Keratinocyte (primary cell): Measurements from ENCODE around the gene LAMC3. TPM values are rescaled to one million over a fixed set of nuclear protein-coding genes. Genes with fewer than 3 reads are reported as not detected.

Experiments
- DNase-seq: peaks from one replicate; pipeline ENCODE4 v3.0.0-alpha.2; 2011; ENCODE audit warnings: low read depth, missing footprints, low spot score
- FAIRE-seq: peaks from 2 replicates; lab custom pipeline; 2011; peaks lifted over from hg19 to GRCh38; lab: Jason Lieb, UNC
- H2AFZ ChIP-seq: 2 replicates; pipeline ENCODE4 v1.6.0; 2012; ENCODE audit warnings: low read length, control low read depth, inconsistent platforms; ENCODE audit not compliant: control insufficient read depth
- H3K27ac ChIP-seq: 2 replicates; pipeline ENCODE4 v1.5.1; 2011; ENCODE audit warnings: low read length; ENCODE audit not compliant: control insufficient read depth, insufficient read depth
- H3K27me3 ChIP-seq: 3 replicates; pipeline ENCODE4 v1.6.0; 2011; ENCODE audit warnings: low read length; ENCODE audit not compliant: control insufficient read depth, insufficient read depth; ENCODE audit errors: extremely low read depth
- H3K36me3 ChIP-seq, 2 experiments: 2 replicates in 1 of 2; 3 replicates in 1 of 2; pipeline ENCODE4 v1.5.1; 2011; ENCODE audit warnings: low read length in 2 of 2, mild to moderate bottlenecking in 1 of 2; ENCODE audit not compliant: control insufficient read depth in 2 of 2, insufficient read depth in 2 of 2; ENCODE audit errors: extremely low read depth in 1 of 2
- H3K4me1 ChIP-seq: 3 replicates; pipeline ENCODE4 v1.5.1; 2011; ENCODE audit warnings: low read length; ENCODE audit not compliant: control insufficient read depth, insufficient read depth; ENCODE audit errors: extremely low read depth
- H3K4me2 ChIP-seq: 3 replicates; pipeline ENCODE4 v1.6.0; 2011; ENCODE audit warnings: low read depth, low read length; ENCODE audit not compliant: control insufficient read depth, insufficient read depth; ENCODE audit errors: extremely low read depth
- H3K4me3 ChIP-seq, 3 experiments: fragments of 200-600 bp in 1 of 3; sonication (generic) in 1 of 3; 2 replicates in 2 of 3; 3 replicates in 1 of 3; pipeline ENCODE4 v1.5.1; 2011 to 2016; ENCODE audit warnings: low read length in 3 of 3, mild to moderate bottlenecking in 3 of 3, control low read depth in 2 of 3, inconsistent platforms in 1 of 3, low read depth in 1 of 3, mixed read lengths in 1 of 3, mixed run types in 1 of 3, moderate library complexity in 1 of 3; ENCODE audit not compliant: control insufficient read depth in 2 of 3, insufficient read depth in 2 of 3; ENCODE audit errors: extremely low read depth in 1 of 3
- H3K79me2 ChIP-seq: 2 replicates; pipeline ENCODE4 v1.6.0; 2012; ENCODE audit warnings: low read length; ENCODE audit not compliant: control insufficient read depth, insufficient read depth
- H3K9ac ChIP-seq: 3 replicates; pipeline ENCODE4 v1.6.0; 2011; ENCODE audit warnings: low read length; ENCODE audit not compliant: control insufficient read depth, insufficient read depth; ENCODE audit errors: extremely low read depth
- H3K9me1 ChIP-seq: 3 replicates; pipeline ENCODE4 v1.6.0; 2011; ENCODE audit warnings: low read length; ENCODE audit not compliant: control insufficient read depth, insufficient read depth; ENCODE audit errors: extremely low read depth
- H3K9me3 ChIP-seq: 2 replicates; pipeline ENCODE4 v1.5.1; 2012; ENCODE audit warnings: low read depth, low read length; ENCODE audit not compliant: control insufficient read depth
- H4K20me1 ChIP-seq: 3 replicates; pipeline ENCODE4 v1.6.0; 2011; ENCODE audit warnings: low read length; ENCODE audit not compliant: control insufficient read depth, insufficient read depth; ENCODE audit errors: extremely low read depth
- CTCF ChIP-seq, 3 experiments: IDR thresholded peaks in 1 of 3; conservative IDR thresholded peaks in 1 of 3; optimal IDR thresholded peaks in 1 of 3; 2 replicates in 2 of 3; 3 replicates in 1 of 3; pipeline versions ENCODE3 to v1.5.1; 2011; ENCODE audit warnings: low read length in 3 of 3, mild to moderate bottlenecking in 3 of 3, moderate library complexity in 2 of 3, control low read depth in 1 of 3, inconsistent platforms in 1 of 3; ENCODE audit not compliant: insufficient read depth in 2 of 3; ENCODE audit errors: extremely low read depth in 1 of 3
- EZH2 ChIP-seq: IDR thresholded peaks from one replicate; pipeline ENCODE4 v1.6.1; 2012; ENCODE audit warnings: inconsistent platforms, mild to moderate bottlenecking, low read length, moderate library complexity
- dilution Hi-C: fragments of 300-500 bp; cut with MboI; formaldehyde crosslinking; loops from one replicate; pipeline ENCODE4 v1.7.0; 2020; ENCODE audit warnings: low sequenced_read_pairs; ENCODE audit not compliant: extremely low pct_ligation_motif_present
- polyA plus RNA-seq, 5 experiments: library from polyadenylated mRNA; depleted of rRNA in 3 of 5; stranded (reverse) in 3 of 5; stranded (forward) in 1 of 5; unstranded in 1 of 5; fragments of >200 nt; gene quantifications; 1 replicate in 1 of 5; 2 replicates in 3 of 5; 3 replicates in 1 of 5; pipeline versions ENCODE4 v1.2.1 to v1.2.3, GENCODE V29; 2011 to 2012; ENCODE audit warnings: missing spikeins in 2 of 5, low read depth in 1 of 5, low replicate concordance in 1 of 5

The LAMC3 gene
- polyA plus RNA-seq, 1 donor (not counting 4 experiments of a cell fraction or from before 2014, with no cell fraction given): not detected

GRCh38 chr9:131019388-131020239, 10.6 kb downstream of the LAMC3 start:
- dilution Hi-C loops: no loop called here
- H3K79me2 ChIP-seq: no peaks in the 10 kb centered on the region
- H3K27ac ChIP-seq: no peak overlapping the region
- H3K4me3 ChIP-seq: no peak overlapping the region
- TF ChIP-seq CTCF (optimal IDR thresholded peaks at IDR 0.05 in 1 of 3, IDR thresholded peaks at IDR 0.05 in 1 of 3, conservative IDR thresholded peaks at IDR 0.05 in 1 of 3; ENCODE audit: extremely low read depth in 1 of 3, insufficient read depth in 2 of 3, low read length in 3 of 3) (no peak), EZH2 (no peak)
- H3K4me1 ChIP-seq: no peaks in the 10 kb centered on the region
- no peaks in the 10 kb centered on the region for H3K9me1 ChIP-seq
- H3K9me3 ChIP-seq: no peaks in the 10 kb centered on the region
- no peak overlapping the region for H3K4me2 ChIP-seq
- DNase-seq: no peak
- no peaks in the 10 kb centered on the region for H3K36me3 ChIP-seq
- no peaks in the 10 kb centered on the region for H4K20me1 ChIP-seq
- no peak for FAIRE-seq
- no peak overlapping the region for H2AFZ ChIP-seq
- H3K27me3 ChIP-seq: peaks cover 21% of the 10 kb centered on the region
- no peak overlapping the region for H3K9ac ChIP-seq

GRCh38 chr9:131020388-131020787, 11.4 kb downstream of the LAMC3 start:
- Histone ChIP-seq H3K27ac (no peak overlapping the region), H3K4me3 (no peak overlapping the region), H3K27me3 (peaks cover 26% of the 10 kb centered on the region), H3K9me3 (no peaks in the 10 kb centered on the region), H3K79me2 (no peaks in the 10 kb centered on the region), H3K9ac (no peak overlapping the region), H3K4me2 (no peak overlapping the region), H4K20me1 (no peaks in the 10 kb centered on the region), H3K4me1 (no peaks in the 10 kb centered on the region), H3K36me3 (no peaks in the 10 kb centered on the region), H2AFZ (no peak overlapping the region), H3K9me1 (no peaks in the 10 kb centered on the region)
- FAIRE-seq (no peak), DNase-seq (no peak)
- dilution Hi-C loops: no loop called here
- TF ChIP-seq EZH2: no peak
- no peak for TF ChIP-seq CTCF (optimal IDR thresholded peaks at IDR 0.05 in 1 of 3, IDR thresholded peaks at IDR 0.05 in 1 of 3, conservative IDR thresholded peaks at IDR 0.05 in 1 of 3; ENCODE audit: extremely low read depth in 1 of 3, insufficient read depth in 2 of 3, low read length in 3 of 3)
